Measurements from ENCODE around the gene DPP4. TPM values are rescaled to one million over a fixed set of nuclear protein-coding genes. Genes with fewer than 3 reads are reported as not detected.
"Not testable (repeated sequence)": the region's sequence is repeated elsewhere in the genome, so short reads cannot be mapped to it uniquely, and the experiment has no call there.

Gene DPP4
- total RNA-seq, 1 donor from 2014 or later, result 1.9 TPM

- H3K9me3 Mint-ChIP-seq, result no peaks in the 10 kb centered on the region
- TF ChIP-seq CTCF (IDR thresholded peaks at IDR 0.05), result no peak
- intact Hi-C loops (cut with micrococcal nuclease), result no loop called here
- ATAC-seq (ENCODE audit: low read depth) (no peak), DNase-seq (no peak)
- no peak overlapping the region for H3K4me3 Mint-ChIP-seq
- no peaks in the 10 kb centered on the region for H3K36me3 Mint-ChIP-seq (ENCODE audit: low read depth)
- ChIA-PET POLR2A (no interaction called here), CTCF (no interaction called here)
- H3K27ac Mint-ChIP-seq, result no peak overlapping the region
- no peaks in the 10 kb centered on the region for H3K27me3 Mint-ChIP-seq
- H3K4me1 Mint-ChIP-seq, result no peaks in the 10 kb centered on the region
Measured at GRCh38 chr2:161954103-161954502, 119.9 kb downstream of the DPP4 start.

GRCh38 chr2:161953367-161953766 lies 120.6 kb downstream of the DPP4 start:
- intact Hi-C loops (cut with micrococcal nuclease); DNase-seq; H3K4me3 Mint-ChIP-seq; ATAC-seq (ENCODE audit: low read depth); H3K27ac Mint-ChIP-seq; POLR2A ChIA-PET; H3K9me3 Mint-ChIP-seq; H3K27me3 Mint-ChIP-seq; H3K36me3 Mint-ChIP-seq (ENCODE audit: low read depth); H3K4me1 Mint-ChIP-seq; CTCF ChIA-PET: not testable (repeated sequence)

GRCh38 chr2:161952783-161953191 lies 121.2 kb downstream of the DPP4 start:
- POLR2A ChIA-PET, result no interaction called here
- H3K4me1 Mint-ChIP-seq, result no peaks in the 10 kb centered on the region
- no peaks in the 10 kb centered on the region for H3K27me3 Mint-ChIP-seq
- H3K4me3 Mint-ChIP-seq, result no peak overlapping the region
- TF ChIP-seq CTCF (IDR thresholded peaks at IDR 0.05), result no peak
- no peak overlapping the region for H3K27ac Mint-ChIP-seq
- CTCF ChIA-PET, result no interaction called here
- no peak for ATAC-seq (ENCODE audit: low read depth)
- no peaks in the 10 kb centered on the region for H3K36me3 Mint-ChIP-seq (ENCODE audit: low read depth)
- DNase-seq, result no peak
- intact Hi-C loops (cut with micrococcal nuclease), result no loop called here
- H3K9me3 Mint-ChIP-seq, result no peaks in the 10 kb centered on the region

- H3K9me3 Mint-ChIP-seq, result no peaks in the 10 kb centered on the region
- CTCF ChIA-PET, result interaction anchor here (1.0 kb wide), 1 partner anchor 360 kb away, joined by 3 read pairs; no protein-coding TSS in a partner anchor
Measured at GRCh38 chr2:161947836-161948235, 126.2 kb downstream of the DPP4 start.

GRCh38 chr2:161947406-161947805 lies 126.6 kb downstream of the DPP4 start:
- no peaks in the 10 kb centered on the region for H3K9me3 Mint-ChIP-seq
- H3K36me3 Mint-ChIP-seq (ENCODE audit: low read depth), result no peaks in the 10 kb centered on the region
- no peaks in the 10 kb centered on the region for H3K4me1 Mint-ChIP-seq
- H3K4me3 Mint-ChIP-seq, result no peak overlapping the region
- ChIA-PET POLR2A (no interaction called here), CTCF (interaction anchor here (1.0 kb wide), 1 partner anchor 360 kb away, joined by 3 read pairs; no protein-coding TSS in a partner anchor)
- no peak for TF ChIP-seq CTCF (IDR thresholded peaks at IDR 0.05)
- intact Hi-C loops (cut with micrococcal nuclease), result loop anchor here (5.0 to 10.0 kb wide), 2 partner anchors 673 to 725 kb away; no protein-coding TSS in a partner anchor
- H3K27ac Mint-ChIP-seq, result no peak overlapping the region
- ATAC-seq (ENCODE audit: low read depth) (no peak), DNase-seq (no peak)
- no peaks in the 10 kb centered on the region for H3K27me3 Mint-ChIP-seq

More at GRCh38 chr2:161947836-161948235, 126.2 kb downstream of the DPP4 start:
- ATAC-seq (ENCODE audit: low read depth) (no peak), DNase-seq (no peak)
- POLR2A ChIA-PET, result no interaction called here
- Mint-ChIP-seq H3K27me3 (no peaks in the 10 kb centered on the region), H3K4me1 (no peaks in the 10 kb centered on the region), H3K36me3 (ENCODE audit: low read depth) (no peaks in the 10 kb centered on the region), H3K4me3 (no peak overlapping the region), H3K27ac (no peak overlapping the region)
- no peak for TF ChIP-seq CTCF (IDR thresholded peaks at IDR 0.05)
- intact Hi-C loops (cut with micrococcal nuclease), result loop anchor here (5.0 to 10.0 kb wide), 2 partner anchors 673 to 726 kb away; no protein-coding TSS in a partner anchor
